ENCODE measurements around the gene SLC34A3.
"Not testable (repeated sequence)": the region's sequence is repeated elsewhere in the genome, so short reads cannot be mapped to it uniquely, and the experiment has no call there.

SLC34A3 gene

DNA sequence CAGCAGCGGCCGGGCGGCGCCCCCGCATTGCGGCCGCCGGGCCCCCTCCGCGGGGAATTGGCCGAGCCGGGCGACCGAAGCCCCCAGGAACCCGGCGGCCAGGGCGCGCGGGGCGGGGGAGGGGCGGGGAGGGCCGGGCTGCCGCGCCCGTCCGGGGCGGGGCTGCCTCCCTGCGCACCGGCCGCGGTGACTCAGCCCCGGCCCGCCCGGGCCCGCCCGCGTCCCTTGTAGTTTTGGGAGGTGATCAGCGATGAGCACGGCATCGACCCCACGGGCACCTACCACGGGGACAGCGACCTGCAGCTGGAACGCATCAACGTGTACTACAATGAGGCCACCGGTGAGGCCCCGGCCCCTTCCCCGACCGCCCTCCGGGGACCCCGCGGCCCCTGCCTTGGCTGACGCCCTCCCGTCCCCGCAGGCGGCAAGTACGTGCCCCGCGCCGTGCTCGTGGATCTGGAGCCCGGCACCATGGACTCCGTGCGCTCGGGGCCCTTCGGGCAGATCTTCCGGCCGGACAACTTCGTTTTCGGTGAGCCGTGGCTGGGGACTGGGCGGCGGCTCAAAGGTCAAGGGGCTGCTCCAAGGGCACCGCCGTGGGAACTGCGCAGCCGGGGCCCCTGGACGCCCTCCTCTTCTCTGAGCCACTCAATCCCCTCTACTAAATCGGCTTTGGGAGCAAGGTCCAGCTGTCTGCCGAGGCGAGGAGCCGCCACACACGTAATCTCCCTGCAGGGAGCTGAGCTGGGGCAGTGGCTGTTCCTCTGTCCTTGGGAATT lies 11.0 kb downstream of the SLC34A3 start:
- DNase-seq (ENCODE audit: low read depth in 2 of 2) = peak; percentile 65 to 69

DNA sequence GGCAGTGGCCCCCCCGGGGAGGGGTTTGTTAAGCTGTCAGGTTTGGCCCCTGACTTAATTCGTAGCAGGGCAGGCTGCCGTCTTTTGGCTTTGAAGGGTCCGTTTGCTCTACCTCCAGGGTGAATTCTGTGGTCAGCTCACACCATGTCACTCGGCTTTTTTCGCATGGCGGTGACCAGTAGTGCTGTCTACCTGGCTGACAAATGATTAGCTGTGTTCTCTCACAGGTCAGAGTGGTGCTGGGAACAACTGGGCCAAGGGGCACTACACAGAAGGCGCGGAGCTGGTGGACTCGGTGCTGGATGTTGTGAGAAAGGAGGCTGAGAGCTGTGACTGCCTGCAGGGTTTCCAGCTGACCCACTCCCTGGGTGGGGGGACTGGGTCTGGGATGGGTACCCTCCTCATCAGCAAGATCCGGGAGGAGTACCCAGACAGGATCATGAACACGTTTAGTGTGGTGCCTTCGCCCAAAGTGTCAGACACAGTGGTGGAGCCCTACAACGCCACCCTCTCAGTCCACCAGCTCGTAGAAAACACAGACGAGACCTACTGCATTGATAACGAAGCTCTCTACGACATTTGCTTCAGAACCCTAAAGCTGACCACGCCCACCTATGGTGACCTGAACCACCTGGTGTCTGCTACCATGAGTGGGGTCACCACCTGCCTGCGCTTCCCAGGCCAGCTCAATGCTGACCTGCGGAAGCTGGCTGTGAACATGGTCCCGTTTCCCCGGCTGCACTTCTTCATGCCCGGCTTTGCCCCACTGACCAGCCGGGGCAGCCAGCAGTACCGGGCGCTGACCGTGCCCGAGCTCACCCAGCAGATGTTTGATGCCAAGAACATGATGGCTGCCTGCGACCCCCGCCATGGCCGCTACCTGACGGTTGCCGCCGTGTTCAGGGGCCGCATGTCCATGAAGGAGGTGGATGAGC lies 11.8 kb downstream of the SLC34A3 start:
- DNase-seq (ENCODE audit: low read depth in 2 of 2) = no peak

DNA sequence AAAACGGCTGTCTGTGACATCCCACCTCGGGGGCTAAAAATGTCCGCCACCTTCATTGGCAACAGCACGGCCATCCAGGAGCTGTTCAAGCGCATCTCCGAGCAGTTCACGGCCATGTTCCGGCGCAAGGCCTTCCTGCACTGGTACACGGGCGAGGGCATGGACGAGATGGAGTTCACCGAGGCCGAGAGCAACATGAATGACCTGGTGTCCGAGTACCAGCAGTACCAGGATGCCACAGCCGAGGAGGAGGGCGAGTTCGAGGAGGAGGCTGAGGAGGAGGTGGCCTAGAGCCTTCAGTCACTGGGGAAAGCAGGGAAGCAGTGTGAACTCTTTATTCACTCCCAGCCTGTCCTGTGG lies 12.5 kb downstream of the SLC34A3 start:
- not testable (repeated sequence) for DNase-seq (ENCODE audit: low read depth in 2 of 2)

DNA sequence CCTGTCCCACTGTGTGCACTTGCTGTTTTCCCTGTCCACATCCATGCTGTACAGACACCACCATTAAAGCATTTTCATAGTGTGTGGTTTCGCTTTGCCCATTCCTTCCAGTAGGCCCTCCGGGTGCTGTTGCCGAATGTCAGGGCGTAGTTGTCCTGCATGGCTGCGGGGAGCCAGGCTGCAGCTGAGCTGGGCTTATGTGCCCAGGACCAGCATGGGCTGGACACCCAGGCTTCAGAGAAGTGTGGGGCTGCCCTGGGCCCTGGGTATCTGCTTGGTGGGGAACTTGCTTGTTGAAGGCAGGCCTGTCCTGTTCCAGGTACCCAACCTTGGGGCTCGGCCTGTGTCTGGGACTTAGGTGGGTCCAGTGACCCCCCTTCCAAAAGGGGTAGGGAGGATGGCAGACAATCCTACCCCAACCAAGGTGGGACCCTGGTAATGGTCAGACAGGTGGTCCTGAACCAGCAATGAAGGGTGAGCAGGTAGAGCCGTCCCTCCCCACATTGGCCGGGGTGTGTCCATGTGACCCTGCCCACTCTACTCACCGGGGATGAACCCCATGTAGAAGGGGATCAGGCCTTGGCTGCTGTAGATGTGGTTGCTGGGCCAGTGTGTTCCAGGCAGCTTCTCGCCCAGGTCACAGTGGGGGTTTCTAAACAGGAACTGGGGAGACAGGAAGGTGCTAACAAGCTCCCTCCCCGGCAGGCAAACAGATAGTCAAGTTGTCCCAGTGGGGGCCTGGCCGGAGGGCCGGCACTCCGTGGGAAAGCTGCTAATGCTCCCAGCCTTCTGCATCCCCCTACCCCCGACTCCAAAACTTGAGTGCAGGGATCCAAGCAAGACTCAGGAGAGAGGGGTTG lies 13.2 kb downstream of the SLC34A3 start:
- no peak for DNase-seq (ENCODE audit: low read depth in 2 of 2)

DNA sequence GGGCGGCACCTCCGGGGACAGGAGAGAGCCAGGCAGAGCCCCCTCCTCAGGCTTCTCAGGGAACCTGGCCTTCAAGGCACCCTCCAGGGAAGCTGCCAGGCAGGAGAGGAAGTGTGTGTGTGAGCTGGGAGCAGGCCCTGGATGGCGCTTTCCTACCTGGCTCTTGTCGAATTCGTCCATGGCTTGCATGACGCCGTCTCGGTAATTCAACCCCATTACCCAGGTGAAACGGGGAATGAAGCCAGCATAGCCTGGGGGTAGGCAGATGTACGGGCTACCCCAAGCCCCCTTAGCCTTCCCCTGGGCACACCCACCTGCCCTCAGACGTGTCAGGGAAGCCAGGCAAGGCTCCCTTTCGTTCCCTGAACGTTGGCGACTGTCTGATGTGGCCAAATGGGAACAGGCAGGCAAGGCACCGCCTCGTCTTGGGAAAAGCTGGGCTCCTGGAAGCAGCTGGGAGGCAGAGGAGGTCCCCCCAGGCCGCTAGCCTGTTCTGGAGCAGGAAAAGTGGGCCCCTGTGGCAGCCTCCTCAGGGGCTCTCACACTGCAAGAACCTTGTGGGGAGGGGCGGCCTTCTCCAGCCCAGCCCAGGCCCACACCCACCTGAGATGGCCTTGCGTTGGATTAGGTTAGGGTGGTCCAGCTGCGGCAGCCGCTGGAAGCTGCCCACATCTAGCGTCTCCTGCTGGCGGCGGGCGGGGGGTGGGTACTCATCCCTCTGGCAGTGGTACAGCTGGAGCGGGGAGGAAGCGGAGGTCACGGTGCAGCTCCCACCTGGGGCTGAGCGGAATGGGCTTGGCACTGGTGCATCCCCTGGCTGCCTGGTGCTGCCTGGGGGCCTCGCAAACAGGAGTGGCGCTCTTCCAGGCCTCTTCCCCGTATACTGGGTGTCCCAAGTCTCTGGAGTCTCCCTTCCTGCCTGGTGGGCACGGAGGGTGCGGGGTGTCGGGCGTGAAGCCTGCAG lies 14.1 kb downstream of the SLC34A3 start:
- no peak for DNase-seq (ENCODE audit: low read depth in 2 of 2)

DNA sequence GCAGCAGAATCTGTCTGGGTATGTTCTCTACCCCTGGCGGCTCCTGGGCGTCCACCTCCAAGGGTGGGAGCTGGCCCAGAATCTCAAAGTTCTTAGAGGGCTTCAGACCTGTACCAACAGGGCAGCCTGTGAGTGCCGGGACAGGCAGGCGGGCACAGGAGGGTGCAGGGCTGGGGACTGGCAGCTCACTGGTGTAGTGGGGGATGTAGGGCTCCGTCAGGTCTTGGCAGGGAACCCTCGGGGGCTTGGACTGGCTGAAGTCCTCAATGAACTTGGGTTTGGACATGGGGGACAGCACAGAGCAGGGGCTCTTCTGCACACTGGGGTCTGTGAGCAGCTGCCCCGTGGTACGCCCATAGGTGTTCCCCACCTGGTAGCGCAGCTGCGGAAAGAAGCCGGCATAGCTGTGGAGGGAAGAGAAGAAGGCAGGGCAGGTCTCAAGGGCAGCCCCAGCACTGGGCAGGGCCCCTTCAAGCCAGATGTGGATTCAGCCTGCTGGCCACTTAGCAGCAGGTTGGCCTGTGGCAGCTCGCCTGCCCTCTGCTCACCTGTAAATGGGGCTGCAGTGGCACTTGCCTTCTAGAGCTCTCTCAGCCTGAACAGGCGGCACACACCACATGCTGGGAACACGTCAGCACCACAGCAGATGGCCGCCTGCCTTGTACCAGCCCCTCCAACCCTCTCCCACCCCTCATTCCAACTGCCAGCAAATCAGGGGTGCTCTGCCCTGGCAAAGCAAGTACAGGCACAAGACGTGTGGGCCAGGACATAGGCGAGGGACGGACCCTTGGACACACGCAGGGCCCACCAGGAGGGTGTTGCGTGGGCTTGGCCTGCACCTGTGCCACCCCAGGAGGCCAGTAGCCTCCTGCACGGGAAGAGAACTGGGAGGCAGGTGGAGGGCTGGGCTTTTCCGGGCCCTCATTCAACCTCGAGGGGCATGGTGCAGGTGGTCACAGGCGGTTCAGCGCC lies 15.0 kb downstream of the SLC34A3 start:
- DNase-seq (ENCODE audit: low read depth in 2 of 2) = no peak

DNA sequence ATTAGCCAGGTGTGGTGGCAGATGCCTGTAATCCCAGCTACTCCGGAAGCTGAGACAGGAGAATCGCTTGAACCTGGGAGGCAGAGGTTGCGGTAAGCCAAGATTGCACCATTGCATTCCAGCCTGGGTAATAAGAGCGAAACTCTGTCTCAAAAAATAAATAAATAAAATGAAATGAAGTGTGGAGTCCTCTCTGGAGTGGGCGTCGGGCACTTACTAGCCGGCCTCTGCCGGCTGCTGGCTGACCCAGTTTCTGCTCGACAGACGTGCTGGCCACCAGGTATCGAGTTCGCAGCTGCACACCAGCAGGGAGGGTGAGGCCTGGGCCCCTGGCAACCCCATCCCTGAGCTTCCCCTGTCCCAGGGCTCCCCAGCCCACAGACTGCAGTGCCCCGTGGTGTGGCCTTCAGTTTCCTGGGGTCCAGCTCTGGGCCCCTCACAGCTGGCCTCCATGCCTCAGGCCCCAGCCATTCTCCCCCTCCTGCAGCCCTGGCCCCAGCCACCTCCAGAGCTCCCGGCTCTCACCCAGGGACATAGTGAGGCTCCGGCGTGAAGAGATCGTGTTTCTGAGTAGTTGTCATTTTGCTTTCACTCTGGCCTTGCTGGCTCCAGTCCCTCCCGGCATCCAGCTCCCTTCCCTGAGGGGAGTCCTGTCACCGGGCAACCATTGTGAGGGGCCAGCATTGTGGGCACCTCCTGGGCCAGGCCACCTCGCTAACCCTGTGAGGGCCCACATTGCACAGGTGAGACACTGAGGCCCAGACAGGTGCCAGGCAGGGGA lies 16.6 kb downstream of the SLC34A3 start:
- no peak for DNase-seq (ENCODE audit: low read depth in 2 of 2)

DNA sequence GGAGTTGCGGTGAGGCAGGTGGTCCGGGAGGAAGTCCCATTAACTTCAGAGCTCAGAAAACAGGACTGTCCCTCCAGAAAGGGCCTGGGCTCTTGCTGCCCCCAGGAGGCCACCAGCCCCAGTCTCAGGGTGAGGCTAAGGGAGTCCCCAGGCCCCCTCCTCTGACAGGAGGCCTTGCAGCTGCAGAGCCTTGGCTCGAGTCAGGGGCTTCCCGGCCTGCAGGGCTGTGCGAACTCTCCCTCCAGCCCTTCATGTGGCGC lies 17.1 kb downstream of the SLC34A3 start:
- DNase-seq (ENCODE audit: low read depth in 2 of 2) = no peak

DNA sequence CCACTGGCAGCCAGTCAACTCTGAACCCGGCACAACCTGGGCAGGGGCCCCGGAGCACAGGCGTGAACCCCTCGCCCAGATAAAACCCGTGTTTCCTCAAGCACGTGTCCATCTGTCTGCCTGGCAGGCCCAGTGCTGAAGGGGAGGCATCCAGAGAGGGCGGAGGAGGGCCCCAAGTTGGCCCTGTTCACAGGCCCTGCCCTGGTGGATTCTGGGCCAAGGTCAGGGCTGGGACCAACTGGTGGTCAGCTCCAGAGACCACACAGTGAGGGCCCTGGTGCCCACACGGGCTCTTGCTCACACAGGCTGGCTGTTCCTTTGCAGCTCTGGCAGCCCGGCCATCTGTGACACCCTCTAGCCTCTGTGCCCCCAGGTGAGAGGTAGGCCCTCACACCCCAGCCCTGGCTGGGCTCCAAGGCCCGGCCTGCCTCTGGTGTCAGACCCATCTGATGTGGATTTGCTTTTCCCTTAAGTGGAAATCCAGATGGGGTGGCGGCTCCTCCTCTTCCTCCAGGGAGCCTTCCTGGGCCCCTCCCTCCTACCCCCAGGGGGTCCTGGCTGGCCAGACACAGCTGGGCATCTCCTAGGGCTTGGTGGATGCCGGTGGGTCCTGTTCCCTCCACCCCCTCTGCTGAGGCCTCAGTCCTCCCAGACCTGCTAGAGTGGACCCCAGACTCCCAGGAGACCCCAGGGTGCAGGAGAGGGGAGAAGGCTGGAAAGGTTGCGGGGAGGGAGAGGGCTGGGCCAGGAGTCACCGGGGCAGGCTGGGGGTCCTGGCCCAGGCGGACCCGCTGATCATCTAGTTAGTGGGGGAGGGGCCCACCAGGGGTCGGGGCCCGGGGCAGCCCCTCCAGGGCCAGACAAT lies 19.9 kb downstream of the SLC34A3 start:
- DNase-seq (ENCODE audit: low read depth in 2 of 2) = no peak

DNA sequence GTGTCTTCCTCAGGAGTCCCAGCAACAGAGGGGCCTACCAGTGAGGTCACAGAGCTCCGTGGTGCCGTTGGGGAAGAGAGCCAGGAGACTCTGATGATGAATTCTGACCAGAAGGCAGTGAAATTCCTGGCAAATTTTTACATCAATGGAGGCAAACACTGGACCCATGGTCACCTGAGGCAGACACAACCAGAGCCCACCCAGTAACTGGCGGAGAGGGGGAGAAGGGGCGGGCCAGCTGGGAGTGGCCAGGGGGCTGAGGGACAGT lies 20.4 kb downstream of the SLC34A3 start, which contains the start of gene STPG3:
Gene STPG3, plus strand, starts transcription at position 93 of the 268 bp plus-strand sequence. Its CDS starts 1 bp downstream, at position 94.
- DNase-seq (ENCODE audit: low read depth in 2 of 2) = no peak

DNA sequence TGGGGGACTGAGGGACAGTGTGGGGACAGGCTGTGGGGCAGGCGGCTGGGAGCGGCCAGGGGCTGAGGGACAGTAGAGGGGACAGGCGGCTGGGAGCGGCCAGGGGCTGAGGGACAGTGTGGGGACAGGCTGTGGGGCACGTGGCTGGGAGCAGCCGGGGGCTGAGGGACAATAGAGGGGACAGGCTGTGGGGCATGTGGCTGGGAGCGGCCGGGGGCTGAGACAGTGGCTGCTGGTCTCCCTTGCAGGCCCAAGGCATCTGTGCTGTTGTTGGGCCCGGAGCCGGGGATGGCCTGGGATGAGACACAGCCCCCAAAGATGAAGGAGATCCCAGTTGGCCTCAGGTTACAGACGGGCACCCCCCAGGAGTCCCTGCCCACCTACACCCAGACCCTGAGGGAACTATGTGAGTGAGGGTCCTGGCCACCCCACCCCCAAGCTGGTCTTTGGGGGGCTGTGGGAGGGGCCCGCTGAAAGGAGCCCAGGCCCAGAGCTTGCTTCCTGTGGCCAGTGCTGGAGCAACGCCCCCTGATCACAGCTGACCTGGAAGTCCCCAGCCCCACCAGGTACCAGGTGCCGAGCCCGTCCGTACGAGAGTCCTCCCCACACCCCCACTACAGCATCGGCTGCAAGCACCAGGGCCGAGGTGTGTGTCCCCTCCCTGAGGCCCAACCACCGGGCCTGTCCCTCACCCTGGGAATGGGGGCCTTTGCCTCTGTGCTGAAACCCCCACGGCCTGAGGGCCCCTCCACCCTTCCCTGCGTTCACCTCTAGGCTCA lies 21.0 kb downstream of the SLC34A3 start:
- no peak for DNase-seq (ENCODE audit: low read depth in 2 of 2)

DNA sequence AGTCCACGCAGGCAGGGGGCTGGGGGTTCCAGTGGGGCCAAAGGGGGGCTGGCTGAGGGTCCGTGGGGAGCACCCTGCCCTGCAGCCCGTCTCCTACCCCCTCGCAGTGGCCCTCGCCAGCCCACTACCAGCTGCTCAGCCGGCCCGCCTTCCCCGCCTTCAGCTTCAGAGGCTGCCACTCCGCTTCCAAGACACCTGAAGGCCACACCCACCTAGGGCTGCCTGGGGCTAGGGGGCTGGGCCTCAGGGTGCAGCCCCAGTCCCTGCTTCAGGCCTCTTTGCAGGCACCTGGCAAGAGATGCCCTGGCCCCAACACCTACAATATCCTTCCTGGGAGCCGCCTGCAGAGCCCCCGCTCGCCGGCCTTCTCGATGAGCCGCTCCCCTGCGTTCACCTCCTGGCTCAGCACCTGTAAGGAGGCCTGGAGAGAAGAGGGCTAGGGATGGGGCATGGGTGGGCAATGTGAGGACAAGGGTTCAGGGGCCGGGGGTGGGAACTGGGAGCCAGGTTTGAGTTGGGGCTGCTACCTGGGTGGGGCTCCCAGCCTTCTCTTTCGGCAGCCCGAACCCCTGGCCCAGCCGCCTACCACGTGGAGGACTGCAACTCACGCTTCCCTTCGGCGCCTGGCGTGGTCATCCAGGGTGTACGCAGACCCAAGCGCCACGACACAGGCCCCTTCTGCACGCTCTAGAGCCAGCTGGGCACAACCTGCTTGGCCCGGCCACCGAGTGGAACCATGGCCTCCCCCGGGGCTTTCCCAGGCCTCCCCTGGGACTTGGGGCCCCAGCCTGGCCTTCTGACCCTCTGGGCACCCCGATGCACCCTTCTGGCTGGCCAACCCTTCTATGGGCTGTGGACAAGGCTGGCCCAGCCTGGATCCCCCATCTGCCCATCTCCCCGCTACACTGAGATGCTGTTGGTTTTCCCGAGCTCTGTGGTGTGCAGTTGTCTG lies 22.1 kb downstream of the SLC34A3 start:
- DNase-seq (ENCODE audit: low read depth in 2 of 2) = no peak

DNA sequence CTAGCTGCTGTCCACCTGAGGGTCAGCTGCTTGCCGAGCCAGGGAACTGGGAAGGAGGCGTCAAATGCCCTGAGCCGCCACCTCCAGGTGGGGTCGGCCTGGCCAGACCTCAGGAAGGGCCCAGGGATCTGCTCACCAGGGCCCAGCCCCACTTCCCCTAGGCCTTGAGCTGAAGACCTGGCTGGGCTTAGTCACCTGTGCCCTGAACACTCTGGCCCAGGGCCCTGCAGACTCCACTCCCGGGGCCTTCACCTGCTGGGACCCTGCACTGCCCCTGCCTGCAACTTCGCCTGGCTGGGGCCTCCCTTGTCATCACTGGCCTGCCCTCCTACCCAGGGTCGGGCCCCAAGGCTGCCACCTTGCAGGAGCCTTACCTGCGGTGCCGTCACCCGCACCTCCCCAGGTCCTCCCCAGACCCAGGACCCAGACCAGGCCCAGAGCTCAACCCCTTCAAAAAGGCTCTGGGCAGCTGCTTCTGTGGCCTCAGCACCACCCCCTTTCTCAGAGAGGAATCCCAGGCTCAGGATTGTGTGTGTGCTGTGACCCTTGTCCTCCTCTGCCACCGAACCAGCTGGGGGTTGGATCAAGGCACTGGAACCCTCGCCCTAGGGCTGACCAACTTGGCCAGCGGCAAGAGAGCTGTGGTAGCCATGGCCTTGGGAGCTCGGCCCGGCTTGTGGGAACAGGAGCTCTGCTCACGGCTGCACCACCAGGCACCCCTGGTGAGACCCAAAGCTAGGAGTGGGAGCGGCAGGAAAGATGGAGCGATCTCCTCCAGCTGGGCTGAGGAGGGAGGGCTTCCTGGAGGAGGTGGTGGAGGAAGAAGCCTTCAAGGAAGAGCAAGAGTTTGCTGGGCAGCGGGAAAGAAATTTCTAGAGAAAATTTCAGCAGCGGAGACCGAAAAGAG lies 23.3 kb downstream of the SLC34A3 start:
- DNase-seq (ENCODE audit: low read depth in 2 of 2) = no peak

DNA sequence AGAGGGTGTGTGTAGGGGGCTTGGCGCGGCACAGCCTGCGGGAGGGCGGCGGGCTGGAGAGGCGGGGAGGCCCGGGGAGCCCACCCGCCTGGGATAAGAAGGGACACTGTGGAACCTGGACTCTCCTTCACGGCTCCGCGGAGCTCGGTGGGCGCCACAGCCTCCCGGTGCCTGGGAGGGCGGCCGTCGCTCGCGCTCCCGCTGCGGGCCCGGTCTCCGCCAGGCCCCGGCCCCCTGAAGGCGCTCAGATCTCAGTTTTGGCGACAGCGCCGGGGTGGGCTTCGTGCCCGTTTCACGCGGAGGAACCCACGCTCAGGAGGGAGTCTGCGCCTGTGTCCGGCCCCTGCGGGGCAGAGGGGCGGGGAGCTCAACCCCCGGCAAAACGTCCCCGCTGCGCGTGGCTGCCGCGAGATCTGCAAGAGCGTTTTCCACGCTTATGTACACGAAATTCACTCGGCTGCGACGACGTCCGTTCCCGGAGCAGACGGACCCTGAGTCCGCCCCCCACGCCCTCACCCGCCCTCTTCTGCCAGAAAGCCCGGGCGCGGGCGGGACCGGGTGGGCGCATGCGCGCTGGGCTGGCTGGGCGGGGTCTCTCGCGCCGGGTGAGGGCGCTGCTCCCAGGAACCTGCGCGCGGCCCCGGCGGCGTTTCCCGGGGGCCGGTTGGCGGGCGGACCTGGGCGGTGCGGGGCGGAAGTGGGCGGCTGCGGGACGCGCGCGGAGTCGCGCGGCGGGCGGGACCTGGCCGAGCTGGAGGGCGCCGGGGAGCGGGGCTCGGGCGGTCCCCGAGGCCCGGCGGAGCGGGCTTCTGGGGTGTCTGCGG lies 24.1 kb downstream of the SLC34A3 start, which contains the start of gene NELFB:
Gene NELFB, plus strand, starts transcription at position 704 of the 824 bp plus-strand sequence.
- peak; percentile 98 to 99 for DNase-seq (ENCODE audit: low read depth in 2 of 2)

All from stimulated activated CD4-positive, alpha-beta T cell treated with anti-CD3 and anti-CD28 coated beads, Interleukin-1b, Interleukin-23, amount 100 ng/mL, for 4 hours (primary cell).